ENCODE measurements around the gene DSG4. TPM values are rescaled to one million over a fixed set of nuclear protein-coding genes. Genes with fewer than 3 reads are reported as not detected.

DSG4 gene
- total RNA-seq, 2 experiments from 2014 or later: not detected

DNA sequence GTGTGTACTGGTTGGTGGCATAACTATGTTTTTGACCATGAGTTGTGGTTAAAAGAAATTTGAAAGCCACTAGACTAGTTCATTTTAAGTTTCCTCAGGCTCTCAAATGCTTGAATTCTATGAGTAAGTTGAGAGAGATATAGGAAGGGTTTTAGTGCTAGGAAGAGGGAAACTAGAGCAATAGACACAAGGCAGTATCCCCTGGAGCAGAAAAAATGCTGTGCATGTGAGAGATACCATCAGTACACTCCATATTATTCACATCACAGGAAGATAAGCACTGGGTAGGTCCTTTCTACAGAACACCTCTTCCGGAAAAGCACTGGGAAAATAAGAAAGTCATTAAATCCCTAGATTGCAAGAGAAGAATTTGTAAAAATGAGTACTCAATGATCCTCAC is 51.6 kb downstream of the DSG4 start:
- Histone ChIP-seq H2AFZ (ENCODE audit: low read length) (no peak overlapping the region), H3K4me3 (ENCODE audit: low read depth, low read length, poor library complexity, severe bottlenecking) (no peak overlapping the region), H3K4me2 (ENCODE audit: low read length) (no peak overlapping the region), H3K9me3 (ENCODE audit: low read length) (no peaks in the 10 kb centered on the region), H3K9me2 (ENCODE audit: insufficient read depth, low read length) (no peaks in the 10 kb centered on the region), H4K20me1 (ENCODE audit: insufficient read depth, low read length) (no peaks in the 10 kb centered on the region), H3K4me1 (ENCODE audit: insufficient read depth, low read length, poor library complexity, severe bottlenecking) (no peaks in the 10 kb centered on the region), H3K27ac (ENCODE audit: low read depth, low read length, poor library complexity, severe bottlenecking) (no peak overlapping the region), H3K79me2 (ENCODE audit: insufficient read depth, low read depth, low read length) (no peaks in the 10 kb centered on the region), H3K36me3 (ENCODE audit: insufficient read depth, low read length) (no peaks in the 10 kb centered on the region)
- TF ChIP-seq, protein P1, sequence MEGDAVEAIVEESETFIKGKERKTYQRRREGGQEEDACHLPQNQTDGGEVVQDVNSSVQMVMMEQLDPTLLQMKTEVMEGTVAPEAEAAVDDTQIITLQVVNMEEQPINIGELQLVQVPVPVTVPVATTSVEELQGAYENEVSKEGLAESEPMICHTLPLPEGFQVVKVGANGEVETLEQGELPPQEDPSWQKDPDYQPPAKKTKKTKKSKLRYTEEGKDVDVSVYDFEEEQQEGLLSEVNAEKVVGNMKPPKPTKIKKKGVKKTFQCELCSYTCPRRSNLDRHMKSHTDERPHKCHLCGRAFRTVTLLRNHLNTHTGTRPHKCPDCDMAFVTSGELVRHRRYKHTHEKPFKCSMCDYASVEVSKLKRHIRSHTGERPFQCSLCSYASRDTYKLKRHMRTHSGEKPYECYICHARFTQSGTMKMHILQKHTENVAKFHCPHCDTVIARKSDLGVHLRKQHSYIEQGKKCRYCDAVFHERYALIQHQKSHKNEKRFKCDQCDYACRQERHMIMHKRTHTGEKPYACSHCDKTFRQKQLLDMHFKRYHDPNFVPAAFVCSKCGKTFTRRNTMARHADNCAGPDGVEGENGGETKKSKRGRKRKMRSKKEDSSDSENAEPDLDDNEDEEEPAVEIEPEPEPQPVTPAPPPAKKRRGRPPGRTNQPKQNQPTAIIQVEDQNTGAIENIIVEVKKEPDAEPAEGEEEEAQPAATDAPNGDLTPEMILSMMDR (conservative IDR thresholded peaks at IDR 0.05; ENCODE audit: low read length): no peak
- TF ChIP-seq EZH2phosphoT487 (IDR thresholded peaks at IDR 0.05; ENCODE audit: borderline replicate concordance, low read depth, low read length): no peak
- intact Hi-C loops (cut with micrococcal nuclease; ENCODE audit: unreplicated experiment): loop anchor here (10.0 kb wide), 1 partner anchor 297 kb away; no protein-coding TSS in a partner anchor
- no TSS peak for BruUV-seq (replicated peaks)
- ChIA-PET CTCF (ENCODE audit: unreplicated experiment) (no interaction called here), POLR2A (no interaction called here)
- no peak for DNase-seq (ENCODE audit: low spot score)

DNA sequence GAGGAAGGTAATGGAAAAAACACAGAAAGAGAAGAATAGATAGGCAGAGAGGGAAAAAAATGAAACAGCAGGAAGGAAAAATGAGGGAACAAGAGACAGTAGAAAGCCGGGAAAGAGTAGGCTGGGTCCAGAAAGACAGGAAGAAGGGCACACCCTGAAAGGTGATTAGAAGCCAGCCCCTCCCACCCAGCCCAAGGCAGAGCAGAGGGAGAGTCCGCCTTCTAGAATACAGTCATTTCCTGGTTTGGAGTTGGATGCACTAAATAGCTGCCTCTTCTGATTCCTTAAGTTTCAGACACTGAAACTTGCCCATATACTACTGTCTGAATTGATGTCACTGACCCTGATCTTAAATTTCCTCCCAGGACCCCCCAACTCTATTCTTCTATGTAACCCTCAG is 53.0 kb downstream of the DSG4 start:
- Histone ChIP-seq H3K9me3 (ENCODE audit: low read length) (no peaks in the 10 kb centered on the region), H3K4me3 (ENCODE audit: low read depth, low read length, poor library complexity, severe bottlenecking) (no peak overlapping the region), H3K4me1 (ENCODE audit: insufficient read depth, low read length, poor library complexity, severe bottlenecking) (no peaks in the 10 kb centered on the region), H2AFZ (ENCODE audit: low read length) (no peak overlapping the region), H3K27ac (ENCODE audit: low read depth, low read length, poor library complexity, severe bottlenecking) (no peak overlapping the region), H3K79me2 (ENCODE audit: insufficient read depth, low read depth, low read length) (no peaks in the 10 kb centered on the region), H3K4me2 (ENCODE audit: low read length) (no peak overlapping the region), H3K36me3 (ENCODE audit: insufficient read depth, low read length) (no peaks in the 10 kb centered on the region), H3K9me2 (ENCODE audit: insufficient read depth, low read length) (no peaks in the 10 kb centered on the region), H4K20me1 (ENCODE audit: insufficient read depth, low read length) (no peaks in the 10 kb centered on the region)
- BruUV-seq (replicated peaks): no TSS peak
- no peak for DNase-seq (ENCODE audit: low spot score)
- ChIA-PET POLR2A (interaction anchor here (0.7 kb wide), 1 partner anchor 14 kb away, joined by 6 read pairs; no protein-coding TSS in a partner anchor), CTCF (ENCODE audit: unreplicated experiment) (no interaction called here)
- TF ChIP-seq, protein P1 (conservative IDR thresholded peaks at IDR 0.05; ENCODE audit: low read length): no peak
- no peak for TF ChIP-seq EZH2phosphoT487 (IDR thresholded peaks at IDR 0.05; ENCODE audit: borderline replicate concordance, low read depth, low read length)
- intact Hi-C loops (cut with micrococcal nuclease; ENCODE audit: unreplicated experiment): loop anchor here (10.0 kb wide), 1 partner anchor 295 kb away; no protein-coding TSS in a partner anchor

- Histone ChIP-seq H3K4me3 (ENCODE audit: low read depth, low read length, poor library complexity, severe bottlenecking) (no peak overlapping the region), H3K36me3 (ENCODE audit: insufficient read depth, low read length) (no peaks in the 10 kb centered on the region), H3K79me2 (ENCODE audit: insufficient read depth, low read depth, low read length) (no peaks in the 10 kb centered on the region), H2AFZ (ENCODE audit: low read length) (no peak overlapping the region), H3K9me2 (ENCODE audit: insufficient read depth, low read length) (no peaks in the 10 kb centered on the region), H3K4me1 (ENCODE audit: insufficient read depth, low read length, poor library complexity, severe bottlenecking) (no peaks in the 10 kb centered on the region), H3K9me3 (ENCODE audit: low read length) (no peaks in the 10 kb centered on the region), H3K27ac (ENCODE audit: low read depth, low read length, poor library complexity, severe bottlenecking) (no peak overlapping the region), H4K20me1 (ENCODE audit: insufficient read depth, low read length) (no peaks in the 10 kb centered on the region), H3K4me2 (ENCODE audit: low read length) (no peak overlapping the region)
- no peak for TF ChIP-seq EZH2phosphoT487 (IDR thresholded peaks at IDR 0.05; ENCODE audit: borderline replicate concordance, low read depth, low read length)
- TF ChIP-seq, protein P1 (conservative IDR thresholded peaks at IDR 0.05; ENCODE audit: low read length): no peak
- POLR2A ChIA-PET: interaction anchor here (0.7 kb wide), 1 partner anchor 14 kb away, joined by 6 read pairs; no protein-coding TSS in a partner anchor
- BruUV-seq (replicated peaks): no TSS peak
- DNase-seq (ENCODE audit: low spot score): no peak
- intact Hi-C loops (cut with micrococcal nuclease; ENCODE audit: unreplicated experiment): no loop called here
- CTCF ChIA-PET (ENCODE audit: unreplicated experiment): no interaction called here
Measured at GRCh38 chr18:31430072-31430471, 53.5 kb downstream of the DSG4 start.

Data from OCI-LY7 (cell line).